Dedifferentiated amniotic fluid mesenchymal stem cell (primary cell): ENCODE measurements around the gene AJM1.

Experiments
- DNase-seq: peaks from one replicate; pipeline ENCODE4 v3.0.0-alpha.2; 2016; ENCODE audit errors: extremely low spot score

AJM1 gene

DNA sequence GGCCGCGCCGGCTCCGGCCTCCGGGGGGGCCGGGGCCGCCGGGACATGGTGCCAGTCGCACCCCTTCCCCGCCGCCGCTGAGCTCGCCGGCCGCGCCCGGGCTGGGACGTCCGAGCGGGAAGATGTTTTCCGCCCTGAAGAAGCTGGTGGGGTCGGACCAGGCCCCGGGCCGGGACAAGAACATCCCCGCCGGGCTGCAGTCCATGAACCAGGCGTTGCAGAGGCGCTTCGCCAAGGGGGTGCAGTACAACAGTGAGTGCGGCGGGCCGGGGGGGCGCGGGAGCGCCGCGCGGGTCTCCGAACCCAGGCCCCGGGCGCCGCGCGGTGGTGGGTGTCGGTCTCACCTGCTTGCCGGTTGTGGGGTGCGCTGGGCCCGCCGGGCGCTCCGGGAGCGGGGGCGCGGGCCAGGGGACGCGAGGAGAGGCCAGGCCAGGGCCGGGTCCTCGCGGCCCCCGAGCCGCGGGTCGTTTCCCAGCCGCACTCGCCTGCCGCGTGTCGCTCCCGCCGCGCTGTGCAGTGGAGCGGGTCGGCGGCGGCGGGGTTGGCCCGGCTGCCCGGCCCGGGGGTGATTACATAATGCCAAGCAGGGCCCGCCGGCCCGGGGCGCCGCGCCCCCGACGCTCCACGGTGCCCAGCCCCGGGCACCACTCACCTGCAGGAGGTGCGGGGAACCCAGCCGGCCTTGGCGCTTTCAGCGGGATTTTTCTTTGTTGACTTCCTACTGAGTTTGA lies 34.0 kb upstream of the AJM1 start:
- DNase-seq = no peak

DNA sequence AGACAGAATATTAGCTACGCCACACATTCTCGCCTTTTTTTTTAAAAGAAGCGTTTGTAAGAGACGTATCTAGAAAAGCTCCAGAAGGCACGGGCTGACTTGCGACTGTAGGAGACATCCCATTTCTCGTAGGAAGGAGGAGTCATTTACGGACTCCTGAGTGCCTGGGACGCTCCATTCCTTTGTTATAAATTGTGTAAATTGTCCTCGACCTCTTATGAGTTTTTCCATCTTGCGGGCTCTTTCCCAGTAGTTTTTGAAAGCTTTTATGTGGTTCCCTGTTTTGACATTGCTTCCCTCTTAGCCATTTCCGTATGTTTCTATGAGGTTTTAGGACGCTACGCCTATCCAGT lies 33.5 kb upstream of the AJM1 start:
- DNase-seq = peak; percentile 40

DNA sequence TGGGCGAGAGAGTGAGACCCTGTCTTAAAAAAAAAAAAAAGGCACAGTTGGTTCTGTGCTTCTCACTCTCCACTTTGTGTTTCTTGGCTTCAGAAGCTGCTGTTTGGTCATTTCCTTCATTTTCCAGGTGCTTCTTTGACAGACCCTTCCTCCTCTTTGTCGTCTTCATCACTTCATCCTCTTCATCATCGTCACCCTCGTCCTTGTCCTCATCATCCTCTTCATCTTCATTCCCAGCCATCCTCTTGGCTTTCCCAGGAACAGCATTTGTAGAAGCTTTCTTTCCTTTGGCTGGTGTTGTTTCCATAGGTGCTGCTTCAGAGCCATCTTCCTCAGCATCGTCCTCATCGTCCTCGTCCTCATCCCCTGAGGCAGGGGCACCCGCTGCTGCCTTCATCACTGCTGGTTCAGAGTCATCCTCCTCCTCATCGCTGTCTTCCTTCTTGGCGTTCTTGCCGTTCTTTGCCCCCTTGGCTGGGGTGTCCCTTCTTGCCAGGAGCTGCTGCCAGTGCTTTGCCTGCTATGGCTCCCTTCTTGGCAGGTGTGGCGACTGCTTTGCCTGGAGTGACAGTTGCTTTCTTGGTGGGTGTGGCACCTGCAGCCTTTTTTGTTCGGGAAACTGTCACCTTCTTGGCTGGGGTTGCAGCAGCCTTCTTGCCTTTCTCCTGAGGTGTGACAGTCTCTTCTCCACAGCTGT lies 27.4 kb upstream of the AJM1 start:
- no peak for DNase-seq

- DNase-seq = no peak
Measured at GRCh38 chr9:136815422-136815782, 26.9 kb upstream of the AJM1 start.

DNA sequence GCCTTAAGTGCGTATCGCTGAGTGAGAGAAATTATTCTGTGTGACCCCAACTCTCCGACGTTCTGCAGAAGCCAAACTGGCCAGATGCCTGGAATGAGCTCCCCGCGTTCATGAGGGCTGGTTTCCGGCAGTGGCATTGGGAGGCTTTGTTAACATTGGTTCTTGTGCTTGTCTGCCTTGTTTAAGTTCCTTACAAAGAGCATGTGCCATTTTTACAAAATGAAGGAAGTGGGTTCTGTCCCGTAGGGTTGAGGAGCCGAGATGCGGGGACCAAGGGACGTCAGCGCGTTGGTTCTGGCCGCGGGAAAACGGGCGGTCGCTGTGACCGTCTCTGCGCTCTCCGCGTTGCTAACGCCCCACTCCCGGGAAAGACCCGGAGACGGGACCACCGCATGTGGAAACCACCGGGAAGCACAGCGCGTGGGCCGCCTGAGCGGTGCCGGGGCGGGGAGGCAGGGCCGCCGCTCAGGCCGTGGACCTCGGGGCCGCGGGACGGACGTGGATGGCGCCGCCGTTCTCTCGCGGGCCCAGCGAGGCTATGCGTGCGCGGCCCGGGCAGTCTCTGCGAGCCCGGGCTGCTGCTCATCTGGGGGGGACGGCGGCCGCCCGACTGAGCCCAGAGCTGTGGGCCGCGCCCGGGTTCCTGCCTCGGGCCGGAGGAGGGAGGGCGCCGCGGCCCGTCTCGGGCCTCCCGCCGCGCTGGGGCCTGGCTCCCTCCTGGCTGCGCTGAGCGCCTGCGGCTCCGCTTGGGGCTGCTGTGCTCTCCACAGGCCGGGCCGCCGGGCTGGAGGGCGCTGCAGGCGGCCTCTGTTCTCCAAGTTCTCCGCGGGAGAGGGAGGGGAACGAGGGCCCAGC lies 21.1 kb upstream of the AJM1 start:
- no peak for DNase-seq

GRCh38 chr9:136821826-136822544 lies 20.3 kb upstream of the AJM1 start:
- no peak for DNase-seq

- no peak for DNase-seq
Measured at GRCh38 chr9:136823136-136824046, 18.9 kb upstream of the AJM1 start.

GRCh38 chr9:136824496-136825225 lies 17.6 kb upstream of the AJM1 start:
- no peak for DNase-seq

GRCh38 chr9:136825295-136826187 lies 16.7 kb upstream of the AJM1 start:
- DNase-seq = no peak

- no peak for DNase-seq
Measured at GRCh38 chr9:136826188-136826541, 16.1 kb upstream of the AJM1 start.

GRCh38 chr9:136826703-136827582 lies 15.3 kb upstream of the AJM1 start:
- no peak for DNase-seq

DNA sequence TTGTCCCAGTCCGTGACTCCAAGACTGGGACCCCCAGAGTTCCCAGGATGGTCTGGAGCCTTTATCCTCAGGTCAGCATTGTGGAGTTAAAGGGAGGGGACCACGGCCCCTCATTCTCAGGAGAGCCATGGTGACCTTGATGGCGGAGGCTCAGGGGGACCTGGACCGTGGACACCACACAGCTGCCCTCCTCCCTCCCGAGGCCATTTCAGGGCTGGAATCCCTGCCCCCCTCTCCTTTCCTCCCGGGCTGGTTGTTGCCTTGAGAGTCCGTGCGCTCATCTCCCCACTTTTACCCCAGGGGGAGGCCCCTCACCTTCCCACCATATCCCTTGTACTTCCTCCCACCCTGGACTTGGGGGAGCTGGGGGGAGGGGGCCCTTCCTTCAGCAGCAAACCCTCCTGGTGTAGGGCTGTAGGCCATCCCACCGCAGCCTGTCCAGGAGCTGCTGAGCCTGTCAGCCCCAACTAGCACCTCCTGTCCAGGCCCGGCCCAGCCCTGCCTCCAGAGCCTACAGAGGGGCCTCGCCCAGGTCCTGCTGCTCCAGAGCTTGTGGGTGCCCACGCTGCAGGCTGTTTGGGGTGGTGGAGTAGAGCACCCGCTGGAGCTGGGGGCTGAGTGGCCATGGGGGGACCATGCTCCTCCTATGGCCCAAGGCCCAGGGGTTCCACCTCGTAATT lies 14.3 kb upstream of the AJM1 start:
- DNase-seq = no peak

DNA sequence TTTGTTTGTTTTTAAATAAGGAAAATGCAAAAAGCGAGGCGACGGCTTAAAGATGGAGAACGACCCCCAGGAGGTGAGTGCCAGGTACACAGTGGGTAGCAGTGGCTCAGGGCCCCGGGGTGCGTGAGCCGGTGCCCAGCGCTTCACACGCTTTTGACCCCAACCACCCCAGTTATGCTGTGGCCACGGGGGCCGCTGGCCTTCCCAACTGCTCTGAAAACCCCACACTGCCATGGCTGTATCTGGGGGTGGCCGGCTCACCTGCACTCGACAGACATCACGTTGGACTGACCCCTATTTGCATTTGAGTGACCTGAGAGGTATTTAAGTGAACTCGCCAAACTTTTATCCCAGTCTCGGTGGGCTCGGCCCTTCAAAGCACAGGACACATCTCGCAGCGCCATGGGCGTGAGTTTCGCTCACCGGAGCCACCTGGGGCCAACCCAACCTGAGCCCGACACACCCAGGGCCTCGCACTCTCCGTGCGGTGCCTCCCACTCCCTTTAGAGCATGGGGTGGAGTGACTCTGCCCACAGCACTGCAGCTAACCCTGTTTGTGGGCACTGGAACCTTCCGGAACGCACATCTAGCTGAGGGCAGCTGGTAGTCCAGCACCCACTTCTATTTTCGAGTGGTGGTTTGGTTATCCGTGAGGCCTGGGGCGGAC lies 13.7 kb upstream of the AJM1 start:
- DNase-seq = no peak

DNA sequence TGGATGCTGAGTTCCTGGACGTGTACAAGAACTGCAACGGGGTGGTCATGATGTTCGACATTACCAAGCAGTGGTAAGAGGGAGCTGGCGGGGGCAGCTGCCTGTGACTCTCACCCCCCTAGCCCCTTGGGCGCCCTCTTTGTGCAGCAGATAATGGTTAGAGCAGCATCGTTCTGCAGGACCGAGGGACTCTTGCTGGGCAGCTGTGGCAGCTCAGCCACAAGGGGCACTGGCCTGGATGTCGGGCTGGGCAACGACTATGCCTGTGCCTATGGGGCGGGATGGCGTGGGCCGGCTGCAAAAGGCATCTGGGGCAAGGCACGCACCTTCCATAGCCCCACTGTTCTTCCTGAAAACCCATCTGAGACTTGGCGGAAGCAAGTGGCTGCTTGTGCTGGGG lies 12.9 kb upstream of the AJM1 start:
- DNase-seq = no peak

DNA sequence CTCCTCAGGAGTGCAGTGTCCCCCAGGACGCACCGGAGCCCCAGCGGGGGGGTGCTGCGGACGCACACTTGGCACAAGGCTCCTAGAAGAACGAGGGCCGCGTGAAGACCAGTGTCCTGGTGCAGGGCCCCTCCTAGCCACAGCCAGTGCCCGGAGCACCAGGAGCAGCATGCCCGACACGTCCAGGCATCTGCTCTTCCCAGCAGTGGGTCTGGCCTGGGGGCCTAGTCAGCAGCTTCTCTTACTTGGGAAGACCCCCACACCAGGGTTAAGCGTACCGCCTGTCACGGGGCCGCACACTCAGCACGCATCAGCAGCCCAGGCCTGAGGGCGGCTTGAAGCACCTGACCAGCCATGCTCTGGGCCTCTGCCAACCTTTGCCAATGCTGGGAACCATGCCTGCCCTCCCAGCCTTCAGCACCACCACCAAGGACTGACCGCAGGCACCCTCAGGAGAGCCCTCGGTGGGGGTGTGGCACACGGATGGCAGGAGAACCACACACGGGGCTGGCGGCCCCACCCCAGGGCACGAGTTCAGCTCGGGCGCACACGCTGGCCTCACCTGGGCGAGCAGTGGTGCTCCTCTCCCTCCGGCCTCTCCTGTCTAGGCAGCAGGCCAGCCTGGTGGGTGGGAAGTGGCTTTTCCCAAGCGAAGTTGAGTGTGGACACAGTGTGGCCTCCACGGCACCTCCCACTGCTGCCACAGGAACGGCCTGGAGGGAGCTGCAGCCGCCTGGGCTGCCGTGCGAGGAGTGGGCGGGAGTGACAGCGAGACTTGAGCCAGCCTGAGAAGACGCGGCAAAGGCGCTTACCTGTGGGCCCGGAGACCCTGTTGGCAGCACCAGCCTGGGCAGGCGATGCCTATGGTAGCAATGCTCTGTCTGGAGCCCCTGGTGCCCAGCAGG lies 12.0 kb upstream of the AJM1 start:
- DNase-seq = no peak

- DNase-seq = no peak
Measured at GRCh38 chr9:136831002-136831719, 11.1 kb upstream of the AJM1 start.
